Mesenchymal stem cell (in vitro differentiated cells and primary cell): ENCODE data around the gene ARHGEF19.
A peak's percentile ranks its signal among the peaks of the same experiment; 100 is the strongest.

Experiments used
- DNase-seq: peaks from one replicate; pipeline ENCODE4 v3.0.0-alpha.2; 2013
- H2AFZ ChIP-seq: one replicate; pipeline ENCODE4 v1.6.1; 2013; ENCODE audit warnings: low read depth, mild to moderate bottlenecking, control low read depth, inconsistent platforms, low read length, moderate library complexity
- H2AK5ac ChIP-seq: 2 replicates; pipeline ENCODE4 v1.6.1; 2013; ENCODE audit warnings: low read length, moderate library complexity, mild to moderate bottlenecking, inconsistent platforms; ENCODE audit not compliant: severe bottlenecking
- H2BK120ac ChIP-seq: one replicate; pipeline ENCODE4 v1.6.1; 2013; ENCODE audit warnings: low read depth, mild to moderate bottlenecking, inconsistent platforms, low read length, moderate library complexity
- H2BK12ac ChIP-seq, 2 experiments: one replicate each; pipeline ENCODE4 v1.6.1; 2013; ENCODE audit warnings: inconsistent platforms in 2 of 2, low read length in 2 of 2, mild to moderate bottlenecking in 2 of 2, moderate library complexity in 2 of 2, control low read depth in 1 of 2
- H2BK15ac ChIP-seq: one replicate; pipeline ENCODE4 v1.6.1; 2013; ENCODE audit warnings: mild to moderate bottlenecking, low read depth, inconsistent platforms; ENCODE audit not compliant: poor library complexity, severe bottlenecking
- H2BK5ac ChIP-seq: 2 replicates; pipeline ENCODE4 v1.6.1; 2013; ENCODE audit warnings: low read depth, mild to moderate bottlenecking, low read length, control low read depth, inconsistent platforms; ENCODE audit not compliant: poor library complexity, severe bottlenecking
- H3K14ac ChIP-seq, 2 experiments: one replicate each; pipeline ENCODE4 v1.6.1; 2013; ENCODE audit warnings: inconsistent platforms in 2 of 2, low read length in 2 of 2, control low read depth in 1 of 2, mild to moderate bottlenecking in 1 of 2, moderate library complexity in 1 of 2
- H3K18ac ChIP-seq, 2 experiments: one replicate each; pipeline ENCODE4 v1.6.1; 2013; ENCODE audit warnings: inconsistent platforms in 2 of 2, low read length in 2 of 2, control low read depth in 1 of 2, low read depth in 1 of 2, mild to moderate bottlenecking in 1 of 2
- H3K23ac ChIP-seq, 2 experiments: one replicate each; pipeline ENCODE4 v1.6.1; 2013; ENCODE audit warnings: inconsistent platforms in 2 of 2, low read length in 2 of 2, mild to moderate bottlenecking in 2 of 2, moderate library complexity in 2 of 2, control low read depth in 1 of 2
- H3K27ac ChIP-seq: 2 replicates; pipeline ENCODE4 v1.5.1; 2013; ENCODE audit warnings: mild to moderate bottlenecking, moderate library complexity, low read length, control low read depth, inconsistent platforms; ENCODE audit not compliant: poor library complexity, severe bottlenecking
- H3K27me3 ChIP-seq, 2 experiments: 2 replicates each; pipeline versions ENCODE4 v1.6.1 to v1.7.0; 2013; ENCODE audit warnings: low read length in 2 of 2, mild to moderate bottlenecking in 2 of 2, moderate library complexity in 2 of 2, control low read depth in 1 of 2, inconsistent platforms in 1 of 2; ENCODE audit not compliant: control insufficient read depth in 1 of 2, insufficient read depth in 1 of 2
- H3K36me3 ChIP-seq, 2 experiments: 2 replicates each; pipeline versions ENCODE4 v1.6.1 to v1.7.0; 2013; ENCODE audit warnings: low read length in 2 of 2, control low read depth in 1 of 2, inconsistent platforms in 1 of 2, low read depth in 1 of 2, mild to moderate bottlenecking in 1 of 2; ENCODE audit not compliant: insufficient read depth in 2 of 2, control insufficient read depth in 1 of 2
- H3K4ac ChIP-seq, 2 experiments: one replicate each; pipeline ENCODE4 v1.6.1; 2013; ENCODE audit warnings: inconsistent platforms in 2 of 2, low read length in 2 of 2, mild to moderate bottlenecking in 2 of 2, moderate library complexity in 2 of 2, control low read depth in 1 of 2, low read depth in 1 of 2
- H3K4me1 ChIP-seq: 2 replicates; pipeline ENCODE4 v1.6.1; 2013; ENCODE audit warnings: low read depth, low read length, control low read depth; ENCODE audit not compliant: control insufficient read depth, insufficient read depth
- H3K4me2 ChIP-seq: 2 replicates; pipeline ENCODE4 v1.6.1; 2013; ENCODE audit warnings: low read length, mild to moderate bottlenecking, inconsistent platforms; ENCODE audit not compliant: poor library complexity, severe bottlenecking
- H3K4me3 ChIP-seq, 2 experiments: 2 replicates each; pipeline versions ENCODE4 v1.5.1 to v1.7.0; 2013; ENCODE audit warnings: low read length in 2 of 2, mild to moderate bottlenecking in 2 of 2, control low read depth in 1 of 2, low read depth in 1 of 2; ENCODE audit not compliant: insufficient read depth in 1 of 2
- H3K79me1 ChIP-seq: replicated peaks from 2 replicates; pipeline ENCODE4 v1.6.1; 2013; ENCODE audit warnings: mild to moderate bottlenecking, control low read depth, low read length, inconsistent platforms; ENCODE audit not compliant: poor library complexity, severe bottlenecking
- H3K9ac ChIP-seq: 2 replicates; pipeline ENCODE4 v1.7.0; 2013; ENCODE audit warnings: mild to moderate bottlenecking, low read length, moderate library complexity
- H3K9me3 ChIP-seq: 2 replicates; pipeline ENCODE4 v1.7.0; 2013; ENCODE audit warnings: mild to moderate bottlenecking, low read length; ENCODE audit not compliant: control insufficient read depth
- H4K8ac ChIP-seq: one replicate; pipeline ENCODE4 v1.6.1; 2013; ENCODE audit warnings: inconsistent platforms, mild to moderate bottlenecking, low read length, moderate library complexity
- H4K91ac ChIP-seq: one replicate; pipeline ENCODE4 v1.6.1; 2013; ENCODE audit warnings: mild to moderate bottlenecking, low read length, inconsistent platforms
- WGBS: methylation state at CpG from one replicate; pipeline ENCODE4 v1.1.7; 2013; ENCODE audit warnings: mixed read lengths; 5-methylcytosine and 5-hydroxymethylcytosine counted together

Gene ARHGEF19

GRCh38 chr1:16173447-16174260 is 38.8 kb downstream of the ARHGEF19 start:
- DNase-seq = peak; percentile 76
- Histone ChIP-seq H3K14ac (peak overlapping the region in 1 of 2 experiments; percentile 8), H2AFZ (no peak overlapping the region), H3K4me1 (peaks cover 52% of the 10 kb centered on the region), H2BK12ac (peak overlapping the region; percentile 60 to 99), H3K18ac (peak overlapping the region; percentile 86 to 93), H3K4ac (peak overlapping the region; percentile 56 to 88), H3K27me3 (peaks cover 0 to 7% of the 10 kb centered on the region in 2 experiments), H4K8ac (peak overlapping the region; percentile 76), H2BK5ac (peak overlapping the region; percentile 21), H2BK120ac (peak overlapping the region; percentile 83), H3K27ac (peak overlapping the region; percentile 11), H3K4me2 (no peak overlapping the region), H3K9ac (peak overlapping the region; percentile 55), H3K9me3 (no peaks in the 10 kb centered on the region), H3K79me1 (peaks cover 2% of the 10 kb centered on the region), H3K23ac (no peak overlapping the region), H2BK15ac (peak overlapping the region; percentile 98), H4K91ac (peak overlapping the region; percentile 94), H3K36me3 (no peaks in the 10 kb centered on the region), H2AK5ac (peak overlapping the region; percentile 97), H3K4me3 (no peak overlapping the region)
- WGBS = 47% methylated on average over 12 of the region's 12 CpGs

- peak overlapping the region; percentile 97 for H2AK5ac ChIP-seq
- peaks cover 0 to 10% of the 10 kb centered on the region in 2 experiments for H3K27me3 ChIP-seq
- no peaks in the 10 kb centered on the region for H3K36me3 ChIP-seq
- 62% methylated on average over 12 of the region's 14 CpGs for WGBS
- H3K4me3 ChIP-seq = no peak overlapping the region
- H2AFZ ChIP-seq = no peak overlapping the region
- H3K4me2 ChIP-seq = no peak overlapping the region
- H3K4me1 ChIP-seq = peaks cover 53% of the 10 kb centered on the region
- H3K4ac ChIP-seq = peak overlapping the region; percentile 56 to 88
- DNase-seq = peak; percentile 74
- H2BK5ac ChIP-seq = peak overlapping the region; percentile 21
- peak overlapping the region; percentile 55 for H3K9ac ChIP-seq
- peak overlapping the region in 1 of 2 experiments; percentile 79 for H3K14ac ChIP-seq
- peak overlapping the region; percentile 70 for H4K8ac ChIP-seq
- peak overlapping the region; percentile 94 for H4K91ac ChIP-seq
- peak overlapping the region; percentile 80 for H2BK120ac ChIP-seq
- peaks cover 2% of the 10 kb centered on the region for H3K79me1 ChIP-seq
- peak overlapping the region; percentile 3 for H3K27ac ChIP-seq
- peak overlapping the region; percentile 98 for H2BK15ac ChIP-seq
- H3K9me3 ChIP-seq = no peaks in the 10 kb centered on the region
- H2BK12ac ChIP-seq = peak overlapping the region; percentile 60 to 99
- H3K23ac ChIP-seq = peak overlapping the region in 1 of 2 experiments; percentile 34
- peak overlapping the region; percentile 86 to 93 for H3K18ac ChIP-seq
These were observed 39.4 kb downstream of the ARHGEF19 start for GRCh38 chr1:16172964-16173446.

DNA sequence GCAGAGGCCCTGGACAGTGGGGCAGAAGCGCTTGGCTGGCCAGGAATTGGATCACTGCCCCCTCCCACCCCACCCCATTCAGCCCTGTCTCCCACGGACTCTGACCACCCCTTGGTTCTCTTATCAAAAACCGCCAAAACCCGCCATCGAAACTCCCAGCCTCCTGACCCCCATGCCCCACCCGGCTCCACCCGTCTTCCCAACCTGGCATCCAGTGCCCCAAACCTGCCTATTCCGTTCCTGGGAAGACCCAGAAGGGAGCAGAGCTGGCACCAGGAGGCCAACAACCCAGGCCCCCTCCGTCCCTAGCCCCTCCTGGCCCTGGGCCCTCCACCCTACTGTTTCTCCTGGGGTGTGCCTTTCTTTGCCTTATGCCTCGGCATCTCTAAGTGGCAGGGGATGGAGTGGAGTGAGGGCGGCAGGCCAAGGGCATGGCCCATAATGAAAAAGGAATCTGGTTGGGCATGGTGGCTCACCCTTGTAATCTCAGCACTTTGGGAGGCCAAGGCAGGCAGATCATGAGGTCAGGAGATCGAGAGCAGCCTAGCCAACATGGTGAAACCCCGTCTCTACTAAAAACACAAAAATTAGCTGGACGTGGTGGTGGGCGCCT is 40.1 kb downstream of the ARHGEF19 start:
- H2AFZ ChIP-seq = no peak overlapping the region
- peak overlapping the region; percentile 24 for H2BK120ac ChIP-seq
- no peak overlapping the region for H3K23ac ChIP-seq
- no peak for DNase-seq
- no peak overlapping the region for H2BK5ac ChIP-seq
- H3K4me3 ChIP-seq = no peak overlapping the region
- 97% methylated on average over 15 of the region's 15 CpGs for WGBS
- peak overlapping the region in 1 of 2 experiments; percentile 61 for H3K14ac ChIP-seq
- peak overlapping the region in 1 of 2 experiments; percentile 76 for H2BK12ac ChIP-seq
- peaks cover 0 to 10% of the 10 kb centered on the region in 2 experiments for H3K27me3 ChIP-seq
- peaks cover 2% of the 10 kb centered on the region for H3K79me1 ChIP-seq
- H3K9me3 ChIP-seq = no peaks in the 10 kb centered on the region
- no peak overlapping the region for H3K4me2 ChIP-seq
- peak overlapping the region; percentile 82 for H2BK15ac ChIP-seq
- peak overlapping the region; percentile 36 for H4K91ac ChIP-seq
- no peak overlapping the region for H3K27ac ChIP-seq
- peak overlapping the region in 1 of 2 experiments; percentile 48 for H3K18ac ChIP-seq
- no peak overlapping the region for H4K8ac ChIP-seq
- H3K36me3 ChIP-seq = no peaks in the 10 kb centered on the region
- peaks cover 50% of the 10 kb centered on the region for H3K4me1 ChIP-seq
- peak overlapping the region in 1 of 2 experiments; percentile 13 for H3K4ac ChIP-seq
- H3K9ac ChIP-seq = no peak overlapping the region
- peak overlapping the region; percentile 84 for H2AK5ac ChIP-seq
